Renal cortical epithelial cell (primary cell): ENCODE measurements around the gene OSBPL5. TPM values are rescaled to one million over a fixed set of nuclear protein-coding genes. Genes with fewer than 3 reads are reported as not detected.
A peak's percentile ranks its signal among the peaks of the same experiment; 100 is the strongest.

Experiments
- DNase-seq: peaks from one replicate; pipeline ENCODE4 v3.0.0-alpha.2; 2011; ENCODE audit warnings: low read depth
- total RNA-seq: library from RNA; depleted of rRNA; stranded (reverse); fragments of >200 nt; gene quantifications from 2 replicates; pipeline ENCODE4 v1.2.3, GENCODE V29; 2014

The OSBPL5 gene
- total RNA-seq, 1 donor from 2014 or later: 21.3 TPM

GRCh38 chr11:3163241-3163981, 1.7 kb downstream of the OSBPL5 start:
- no peak for DNase-seq

- DNase-seq: no peak
Observed at GRCh38 chr11:3162410-3163240, 2.5 kb downstream of the OSBPL5 start.

- DNase-seq: no peak
Observed at GRCh38 chr11:3161720-3162409, 3.2 kb downstream of the OSBPL5 start.

- no peak for DNase-seq
Observed at GRCh38 chr11:3161309-3161708, 3.8 kb downstream of the OSBPL5 start.

GRCh38 chr11:3160252-3161031, 4.7 kb downstream of the OSBPL5 start:
- DNase-seq: peak; percentile 77

- DNase-seq: peak; percentile 33
Observed at GRCh38 chr11:3159296-3160190, 5.6 kb downstream of the OSBPL5 start.

- DNase-seq: no peak
Observed at GRCh38 chr11:3158821-3159220, 6.3 kb downstream of the OSBPL5 start.

GRCh38 chr11:3158131-3158591, 6.9 kb downstream of the OSBPL5 start:
- DNase-seq: no peak

GRCh38 chr11:3157381-3158130, 7.6 kb downstream of the OSBPL5 start:
- peak; percentile 3 for DNase-seq

GRCh38 chr11:3156661-3157311, 8.3 kb downstream of the OSBPL5 start:
- DNase-seq: peak; percentile 28

- no peak for DNase-seq
Observed at GRCh38 chr11:3156282-3156660, 8.8 kb downstream of the OSBPL5 start.

GRCh38 chr11:3155691-3156258, 9.3 kb downstream of the OSBPL5 start:
- DNase-seq: no peak

- DNase-seq: no peak
Observed at GRCh38 chr11:3155216-3155615, 9.9 kb downstream of the OSBPL5 start.

- DNase-seq: no peak
Observed at GRCh38 chr11:3154001-3154599, 11.0 kb downstream of the OSBPL5 start.

GRCh38 chr11:3153291-3153861, 11.7 kb downstream of the OSBPL5 start:
- peak; percentile 65 for DNase-seq

- DNase-seq: no peak
Observed at GRCh38 chr11:3152471-3153110, 12.5 kb downstream of the OSBPL5 start.

- DNase-seq: no peak
Observed at GRCh38 chr11:3150726-3151125, 14.4 kb downstream of the OSBPL5 start.

GRCh38 chr11:3149852-3150188, 15.3 kb downstream of the OSBPL5 start:
- DNase-seq: no peak
